ENCODE data around the gene TAF15.

The TAF15 gene

GRCh38 chr17:35788477-35789368 is 20.6 kb upstream of the TAF15 start:
- no peak for DNase-seq (ENCODE audit: low spot score)

GRCh38 chr17:35790841-35791240 is 18.4 kb upstream of the TAF15 start:
- no peak for DNase-seq (ENCODE audit: low spot score)

DNA sequence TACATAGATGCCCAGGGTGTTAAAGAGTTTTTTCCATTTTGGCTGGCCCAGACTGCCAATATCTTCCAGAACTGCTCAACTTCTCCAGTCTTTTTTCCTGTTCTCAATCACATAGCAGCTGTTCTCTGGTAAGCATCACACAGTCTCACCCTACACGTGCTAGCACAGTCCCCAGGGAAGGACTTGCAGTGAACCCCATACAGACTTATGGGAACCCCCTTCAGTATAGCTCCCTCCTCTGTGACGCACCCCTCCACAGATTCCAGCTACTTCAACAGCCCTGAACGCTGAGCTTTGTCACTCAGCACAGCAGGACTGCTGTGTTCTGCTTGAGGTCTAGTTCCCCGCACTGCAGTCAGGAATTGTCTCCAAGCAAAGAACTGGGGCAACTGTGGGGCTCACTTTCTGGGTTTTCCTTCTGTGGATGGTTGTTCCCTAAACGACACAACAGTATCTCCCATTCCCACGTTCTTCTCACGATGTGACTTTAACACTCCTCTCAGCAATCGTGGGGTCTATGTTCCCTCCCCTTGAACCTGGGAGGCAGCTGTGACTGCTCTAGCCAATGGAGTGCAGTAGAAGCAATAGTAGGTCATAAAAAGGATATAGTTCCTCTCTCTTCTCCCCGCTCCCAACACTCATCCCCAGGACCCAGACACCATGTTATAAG is 17.5 kb upstream of the TAF15 start:
- DNase-seq (ENCODE audit: low spot score) = no peak

DNA sequence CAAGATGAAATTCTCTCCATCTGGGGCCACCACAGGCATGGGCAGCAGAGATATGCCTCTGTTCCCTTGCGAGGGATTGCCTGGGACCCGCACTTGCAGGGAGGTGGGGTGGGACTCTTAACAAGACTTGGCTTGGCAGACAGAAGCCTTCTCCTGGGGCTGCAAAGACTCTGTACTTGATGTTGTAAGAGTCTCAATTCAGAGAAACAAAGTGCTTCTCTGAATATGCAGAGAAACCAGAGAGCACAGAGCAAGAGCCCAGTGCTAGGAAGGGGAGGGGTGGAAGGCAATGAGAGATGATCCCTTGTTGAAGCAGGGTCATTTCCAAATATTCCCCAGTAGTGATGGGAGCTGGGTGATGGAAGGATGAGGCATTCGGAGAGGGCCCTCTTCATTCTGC is 16.0 kb upstream of the TAF15 start:
- DNase-seq (ENCODE audit: low spot score) = no peak

- DNase-seq (ENCODE audit: low spot score) = peak; percentile 20
These were observed 14.0 kb upstream of the TAF15 start, which contains the start of gene MMP28 for GRCh38 chr17:35795007-35795870. MMP28 (minus strand) TSS chr17:35795641; CDS start chr17:35795377, 264 bp downstream.

DNA sequence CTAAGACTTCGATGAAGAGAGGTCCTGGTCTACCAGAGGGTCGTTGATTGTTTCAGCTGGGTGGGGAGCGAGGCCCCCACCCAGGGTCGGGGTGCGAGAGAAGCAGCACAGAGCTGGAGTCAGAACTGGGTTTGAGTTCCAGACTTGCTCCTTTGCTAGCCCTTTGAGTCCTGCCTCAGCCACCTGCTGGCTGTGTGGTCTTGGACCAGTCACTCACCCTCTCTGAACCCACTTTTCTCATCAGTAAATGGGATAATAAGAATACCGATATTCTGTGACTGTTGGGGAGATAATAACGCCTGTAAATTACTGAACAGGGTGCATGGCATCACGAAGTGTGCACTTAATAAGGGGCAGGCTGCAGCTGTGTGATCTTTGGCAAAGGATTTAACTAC is 13.4 kb upstream of the TAF15 start:
- no peak for DNase-seq (ENCODE audit: low spot score)

- no peak for DNase-seq (ENCODE audit: low spot score)
These were observed 12.3 kb upstream of the TAF15 start for GRCh38 chr17:35796942-35797341.

DNA sequence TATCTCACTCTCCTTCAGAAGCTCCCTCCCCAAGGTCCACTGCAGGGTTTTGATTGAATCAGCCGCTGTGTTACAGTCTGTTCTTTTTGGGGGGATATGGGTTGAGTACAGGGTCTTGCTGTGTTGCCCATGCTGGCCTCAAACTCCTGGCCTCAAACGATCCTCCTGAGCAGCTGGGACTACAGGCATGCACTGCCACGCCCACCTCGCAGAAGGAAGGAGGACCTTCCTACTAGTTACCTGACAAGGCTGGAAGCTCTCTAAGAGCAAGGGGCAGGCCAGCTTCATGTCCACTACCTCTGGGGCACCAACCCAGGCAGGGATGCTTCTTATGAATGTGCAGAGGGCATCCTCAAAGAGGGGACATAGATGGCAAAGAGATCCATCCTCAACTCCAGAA is 11.9 kb upstream of the TAF15 start:
- no peak for DNase-seq (ENCODE audit: low spot score)

GRCh38 chr17:35797918-35798317 is 11.4 kb upstream of the TAF15 start:
- no peak for DNase-seq (ENCODE audit: low spot score)

- DNase-seq (ENCODE audit: low spot score) = no peak
These were observed 9.3 kb upstream of the TAF15 start for GRCh38 chr17:35799942-35800341.

- DNase-seq (ENCODE audit: low spot score) = peak; percentile 27
These were observed 7.6 kb upstream of the TAF15 start for GRCh38 chr17:35801583-35802224.

DNA sequence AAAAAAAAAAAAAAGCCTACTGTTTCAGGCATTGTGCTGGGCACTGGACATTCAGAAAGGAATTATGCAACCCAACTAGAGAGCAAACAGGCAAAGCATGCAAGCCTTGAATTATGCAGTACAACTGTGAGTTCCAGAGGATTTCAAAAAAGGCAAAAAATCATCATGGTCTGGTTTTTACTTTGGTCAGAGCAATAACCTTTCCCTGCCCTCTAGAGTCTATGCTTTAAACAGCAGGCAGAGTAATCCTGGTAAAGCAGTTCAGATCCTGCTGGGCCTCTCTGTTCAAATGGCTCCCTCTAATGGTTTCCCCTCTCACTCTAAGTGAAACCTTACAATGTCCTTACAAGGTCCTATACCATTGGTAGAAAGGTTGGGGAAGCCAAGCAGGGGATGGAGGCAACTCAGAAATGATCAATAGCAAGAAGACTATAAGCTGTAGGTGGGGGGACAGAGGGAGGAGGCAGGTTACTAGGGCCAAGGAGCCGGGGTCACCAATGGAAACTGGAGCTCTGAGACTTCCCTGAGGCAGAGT is 4.6 kb upstream of the TAF15 start:
- peak; percentile 73 for DNase-seq (ENCODE audit: low spot score)

DNA sequence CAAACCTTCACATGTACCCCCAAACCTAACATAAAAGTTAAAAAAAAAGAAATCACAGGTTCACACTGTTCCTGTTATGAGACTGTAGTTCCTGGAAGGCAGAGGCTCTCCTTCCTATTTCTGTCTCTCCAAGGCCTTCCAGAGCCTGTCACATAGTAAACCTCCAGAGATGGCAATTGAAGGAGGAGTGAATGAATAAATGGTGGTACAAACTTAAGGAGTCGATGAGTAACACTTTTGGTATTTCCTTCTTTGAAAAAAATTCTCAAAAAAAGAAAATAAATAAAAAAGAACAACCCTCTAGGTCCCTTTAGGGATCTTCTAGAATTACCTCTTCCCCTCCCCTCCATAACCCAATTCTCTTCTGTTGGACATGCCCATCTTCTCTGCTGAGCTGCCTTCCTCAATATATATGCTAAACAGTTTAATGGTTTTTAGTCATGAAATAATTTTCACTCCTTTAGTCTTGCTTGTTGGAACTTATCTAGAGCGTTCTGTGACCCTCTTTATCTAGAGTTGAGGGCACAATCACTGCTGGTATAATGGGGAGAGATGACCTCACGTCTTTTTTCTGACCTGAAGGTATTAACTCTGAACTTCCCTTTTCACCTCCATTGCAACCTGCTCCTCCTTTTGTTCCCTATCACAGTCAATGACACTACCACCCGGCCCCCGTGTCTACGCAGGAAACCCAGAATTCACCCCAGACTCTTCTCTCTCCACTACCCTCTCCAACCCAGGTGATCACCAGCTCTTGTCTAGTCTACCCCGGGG is 1.7 kb upstream of the TAF15 start:
- DNase-seq (ENCODE audit: low spot score) = no peak

DNA sequence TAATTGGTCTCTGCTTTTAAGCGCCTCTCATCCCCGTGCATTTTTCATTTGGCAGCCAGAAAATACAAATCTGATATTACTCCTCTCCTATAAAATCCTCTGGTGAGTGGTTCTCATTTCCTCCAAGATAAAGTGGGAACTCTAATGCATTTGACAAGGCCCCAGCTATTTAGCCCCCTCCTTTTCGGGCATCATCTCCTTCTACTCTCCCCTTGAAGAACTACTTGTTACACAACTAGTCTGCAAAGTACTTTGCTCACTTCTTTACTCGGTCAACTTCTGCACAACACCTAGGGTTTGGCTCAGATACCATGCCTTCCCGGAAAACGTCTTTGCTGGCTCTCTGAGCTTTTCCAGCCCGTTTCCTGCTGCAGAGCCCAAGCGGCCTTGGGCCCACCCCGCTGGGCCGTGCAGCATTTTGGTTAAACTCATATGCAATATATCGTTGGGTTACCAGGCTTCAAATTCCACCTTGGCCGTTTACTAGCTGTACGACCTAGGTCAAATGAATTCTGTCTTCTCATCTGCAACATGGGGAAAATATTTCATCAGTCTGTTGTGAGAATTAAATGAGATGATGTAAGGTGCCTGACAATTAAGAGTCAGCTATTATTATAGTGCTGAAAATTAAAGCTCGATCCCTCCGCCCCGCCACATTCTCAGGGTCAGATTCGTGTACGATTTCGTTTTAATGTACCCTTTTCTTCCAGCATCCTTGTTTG is 883 bp upstream of the TAF15 start:
- no peak for DNase-seq (ENCODE audit: low spot score)

GRCh38 chr17:35809855-35810461 is 674 bp downstream of the TAF15 start:
- DNase-seq (ENCODE audit: low spot score) = peak; percentile 6

GRCh38 chr17:35811759-35812158 is 2.5 kb downstream of the TAF15 start:
- DNase-seq (ENCODE audit: low spot score) = no peak

GRCh38 chr17:35812456-35812855 is 3.2 kb downstream of the TAF15 start:
- DNase-seq (ENCODE audit: low spot score) = no peak

- no peak for DNase-seq (ENCODE audit: low spot score)
These were observed 7.4 kb downstream of the TAF15 start for GRCh38 chr17:35816723-35817122.

DNA sequence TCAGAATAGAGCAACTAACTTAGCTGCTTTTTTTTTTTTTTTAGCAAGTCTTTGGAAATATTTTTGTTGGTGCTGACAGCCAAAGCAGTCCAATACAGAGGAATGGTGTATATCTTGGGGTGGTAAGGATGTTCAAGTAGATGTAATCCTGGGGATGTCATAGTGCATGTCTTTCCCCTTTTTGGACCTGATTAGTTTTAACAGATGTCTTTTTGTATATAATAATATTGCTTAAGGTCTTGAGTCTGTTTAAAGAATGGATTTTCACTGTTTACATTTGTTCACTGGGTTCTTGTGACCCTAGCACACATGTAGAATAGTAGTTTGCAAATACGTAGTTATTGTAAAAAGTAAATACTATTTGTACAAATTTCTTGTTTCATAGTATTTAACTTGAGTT is 7.9 kb downstream of the TAF15 start:
- DNase-seq (ENCODE audit: low spot score) = no peak

DNA sequence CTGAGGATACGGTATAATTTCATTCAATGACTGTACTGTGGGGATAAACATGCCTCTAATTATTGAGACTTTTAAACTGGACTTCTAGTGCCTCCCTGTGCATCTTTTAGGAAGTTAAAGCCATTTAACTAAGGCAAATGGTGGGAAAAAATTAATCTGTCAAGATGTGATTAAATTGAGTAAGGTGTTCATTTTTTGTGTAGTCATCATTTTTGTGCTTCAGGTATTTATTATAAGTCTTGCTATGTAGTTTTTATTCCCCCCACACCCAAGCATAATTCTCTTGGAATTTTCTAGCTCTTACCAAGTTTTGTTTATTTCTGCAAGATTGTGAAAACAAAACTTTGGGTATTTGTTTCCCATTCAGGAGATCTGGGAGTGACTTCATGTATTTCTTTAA is 10.2 kb downstream of the TAF15 start:
- DNase-seq (ENCODE audit: low spot score) = no peak
